Ovary (tissue), 9 donors: ENCODE results near the gene HBA1. TPM values are rescaled to one million over a fixed set of nuclear protein-coding genes. Genes with fewer than 3 reads are reported as not detected.
A peak's percentile ranks its signal among the peaks of the same experiment; 100 is the strongest.

Experiments
- DNase-seq, 5 donors: peaks; one replicate each; pipeline ENCODE4 v3.0.0-alpha.2; 2019 to 2020
- H3K27ac ChIP-seq, 2 donors: fragments of 200-600 bp; one replicate each; pipeline versions ENCODE4 v1.5.1 to v1.8.0; 2019 to 2022
- H3K27me3 ChIP-seq: fragments of 200-600 bp; one replicate; pipeline ENCODE4 v1.8.0; 2022
- H3K36me3 ChIP-seq: fragments of 200-600 bp; sonication (generic); one replicate; pipeline ENCODE4 v1.5.1; 2019
- H3K4me1 ChIP-seq: one replicate; pipeline ENCODE4 v1.8.1; 2013; ENCODE audit warnings: mild to moderate bottlenecking, moderate library complexity; ENCODE audit not compliant: insufficient read depth
- H3K4me3 ChIP-seq: fragments of 200-600 bp; sonication (generic); one replicate; pipeline ENCODE4 v1.5.1; 2017
- H3K9me3 ChIP-seq, 2 donors: fragments of 200-600 bp in 1 of 2; sonication (generic) in 1 of 2; one replicate each; pipeline versions ENCODE4 v1.5.1 to v1.8.1; 2013 to 2019; ENCODE audit warnings: mild to moderate bottlenecking in 1 of 2, moderate library complexity in 1 of 2
- EP300 ChIP-seq: sonication (generic); formaldehyde crosslinking; IDR thresholded peaks from one replicate; pipeline ENCODE4 v1.6.1; 2017; ENCODE audit warnings: antibody characterized with exemption
- POLR2A ChIP-seq: fragments of 450-650 bp; IDR thresholded peaks from one replicate; pipeline ENCODE4 v1.6.1; 2017; ENCODE audit warnings: antibody characterized with exemption, mild to moderate bottlenecking, moderate library complexity
- WGBS, 3 donors: extraction: QIAGEN DNeasy Blood & Tissue Kit in 1 of 3; methylation state at CpG; one replicate each; pipeline versions ENCODE4 v1.1.5 to v1.1.7; 2013 to 2017; 5-methylcytosine and 5-hydroxymethylcytosine counted together
- intact Hi-C, 4 donors: fragments of 100-400 bp; cut with DNase I; formaldehyde crosslinking; loops; one replicate each; pipeline versions ENCODE4 v1.11.0 to v1.15.1; 2022 to 2023
- polyA plus RNA-seq, 2 donors: library from polyadenylated mRNA; stranded (reverse); fragments of 200-250 nt in 1 of 2; fragments of 350-450 nt in 1 of 2; fragmentation: Illumina TruSeq in 1 of 2; extraction: RNeasy Lipid Tissue Mini Kit (QIAGEN cat#74804) in 1 of 2; gene quantifications; one replicate each; pipeline ENCODE4 v1.2.3, GENCODE V29; 2013 to 2014
- total RNA-seq, 7 donors: library from RNA; depleted of rRNA in 2 of 7; stranded (reverse); fragments of >200 nt in 2 of 7; fragmentation: NEBNext Ultra II Directional in 3 of 7; extraction: Animal tissue kit (Norgen Biotek cat#: 25700) in 3 of 7; gene quantifications; one replicate each; pipeline versions ENCODE4 v1.1.0 to v1.2.4, GENCODE V29; 2016 to 2023
- TF ChIP-seq, protein P1 (sequence below), 3 donors: fragments of 450-650 bp in 2 of 3; fragments of 200-600 bp in 1 of 3; IDR thresholded peaks; one replicate each; pipeline versions ENCODE4 v1.5.1 to v1.8.0; 2016 to 2022; ENCODE audit warnings: antibody characterized with exemption in 3 of 3, mild to moderate bottlenecking in 1 of 3
- donor health status: DM: no; HTN: no; CAD: no; lungs with moderate emphysema.
- donor health status: DM: no; HTN: no; CAD: no.
- donor health status: Bipolar disorder and iron deficiency.
- donor health status: DM: yes; HTN: yes; CAD: no.
- donor health status: DM: no; HTN: no; CAD: no.
- donor health status: DM: yes; HTN: yes; CAD: no.

Gene HBA1
- total and polyA plus RNA-seq, 9 donors = 0.50 to 206 (median 32.9) TPM

DNA sequence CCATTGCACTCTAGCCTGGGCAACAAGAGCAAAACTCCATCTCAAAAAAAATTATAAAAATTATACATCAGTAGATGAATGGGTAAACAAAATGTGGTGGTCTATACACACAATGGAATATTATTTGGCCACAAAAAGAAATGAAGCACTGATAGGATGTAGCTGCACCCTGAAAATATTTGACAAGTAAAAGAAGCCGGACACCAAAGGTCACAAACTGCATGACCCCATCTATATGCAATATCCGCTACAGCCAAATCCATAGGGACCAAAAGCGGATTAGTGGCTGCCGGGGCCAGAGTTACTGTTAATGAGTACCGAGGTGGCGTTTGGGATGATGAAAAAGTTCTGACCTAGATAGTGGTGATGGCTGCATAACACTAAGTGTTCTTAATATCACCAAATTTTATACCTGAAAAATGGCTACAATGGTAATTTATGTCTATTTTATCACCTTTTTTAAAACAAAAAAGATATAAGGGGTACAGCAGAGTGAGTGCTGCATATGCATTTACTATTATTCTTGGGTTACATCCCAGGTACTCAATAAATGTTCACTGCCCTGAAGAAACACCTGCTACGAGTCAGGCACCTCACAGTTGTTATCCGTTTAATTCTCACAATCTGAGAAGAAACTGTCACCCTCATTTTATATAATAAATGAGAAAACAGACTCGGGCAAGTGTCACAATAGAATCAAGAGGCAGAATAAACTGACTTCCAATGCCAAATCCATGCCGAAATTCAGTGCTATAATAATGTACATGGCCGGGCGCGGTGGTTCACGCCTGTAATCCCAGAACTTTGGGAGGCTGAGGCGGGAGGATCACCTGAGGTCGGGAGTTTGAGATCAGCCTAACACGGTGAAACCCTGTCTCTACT, 3.0 kb downstream of the HBA1 start:
- Histone ChIP-seq H3K27me3 (peaks cover 2% of the 10 kb centered on the region), H3K36me3 (no peaks in the 10 kb centered on the region), H3K4me3 (no peak overlapping the region), H3K27ac (no peak overlapping the region), H3K9me3 (no peaks in the 10 kb centered on the region), H3K4me1 (peaks cover 8% of the 10 kb centered on the region)
- TF ChIP-seq EP300 (no peak), POLR2A (no peak)
- TF ChIP-seq, protein P1, sequence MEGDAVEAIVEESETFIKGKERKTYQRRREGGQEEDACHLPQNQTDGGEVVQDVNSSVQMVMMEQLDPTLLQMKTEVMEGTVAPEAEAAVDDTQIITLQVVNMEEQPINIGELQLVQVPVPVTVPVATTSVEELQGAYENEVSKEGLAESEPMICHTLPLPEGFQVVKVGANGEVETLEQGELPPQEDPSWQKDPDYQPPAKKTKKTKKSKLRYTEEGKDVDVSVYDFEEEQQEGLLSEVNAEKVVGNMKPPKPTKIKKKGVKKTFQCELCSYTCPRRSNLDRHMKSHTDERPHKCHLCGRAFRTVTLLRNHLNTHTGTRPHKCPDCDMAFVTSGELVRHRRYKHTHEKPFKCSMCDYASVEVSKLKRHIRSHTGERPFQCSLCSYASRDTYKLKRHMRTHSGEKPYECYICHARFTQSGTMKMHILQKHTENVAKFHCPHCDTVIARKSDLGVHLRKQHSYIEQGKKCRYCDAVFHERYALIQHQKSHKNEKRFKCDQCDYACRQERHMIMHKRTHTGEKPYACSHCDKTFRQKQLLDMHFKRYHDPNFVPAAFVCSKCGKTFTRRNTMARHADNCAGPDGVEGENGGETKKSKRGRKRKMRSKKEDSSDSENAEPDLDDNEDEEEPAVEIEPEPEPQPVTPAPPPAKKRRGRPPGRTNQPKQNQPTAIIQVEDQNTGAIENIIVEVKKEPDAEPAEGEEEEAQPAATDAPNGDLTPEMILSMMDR (IDR thresholded peaks at IDR 0.05) = no peak
- intact Hi-C loops = loop anchor here in 2 of 4 donors (2.0 to 5.0 kb wide), 2 partner anchors 72 to 73 kb away; no protein-coding TSS in a partner anchor
- DNase-seq = no peak
- 73 to 79% (median 75%) methylated on average over 17 of the region's 17 CpGs for WGBS, 3 donors

DNA sequence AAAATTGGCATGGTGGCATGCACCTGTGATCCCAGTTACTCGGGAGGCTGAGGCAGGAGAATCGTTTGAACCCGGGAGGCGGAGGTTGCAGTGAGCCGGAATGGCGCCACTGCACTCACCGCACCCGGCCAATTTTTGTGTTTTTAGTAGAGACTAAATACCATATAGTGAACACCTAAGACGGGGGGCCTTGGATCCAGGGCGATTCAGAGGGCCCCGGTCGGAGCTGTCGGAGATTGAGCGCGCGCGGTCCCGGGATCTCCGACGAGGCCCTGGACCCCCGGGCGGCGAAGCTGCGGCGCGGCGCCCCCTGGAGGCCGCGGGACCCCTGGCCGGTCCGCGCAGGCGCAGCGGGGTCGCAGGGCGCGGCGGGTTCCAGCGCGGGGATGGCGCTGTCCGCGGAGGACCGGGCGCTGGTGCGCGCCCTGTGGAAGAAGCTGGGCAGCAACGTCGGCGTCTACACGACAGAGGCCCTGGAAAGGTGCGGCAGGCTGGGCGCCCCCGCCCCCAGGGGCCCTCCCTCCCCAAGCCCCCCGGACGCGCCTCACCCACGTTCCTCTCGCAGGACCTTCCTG, 3.7 kb downstream of the HBA1 start, which contains the start of gene HBQ1:
Gene HBQ1, plus strand, starts transcription at position 359 of the 575 bp plus-strand sequence. Its CDS starts 28 bp downstream, at position 387.
- peaks cover 8% of the 10 kb centered on the region for H3K4me1 ChIP-seq
- no peaks in the 10 kb centered on the region for H3K36me3 ChIP-seq
- H3K27me3 ChIP-seq = peaks cover 1% of the 10 kb centered on the region
- H3K4me3 ChIP-seq = peak within 1 kb of the TSS; percentile 11
- no peak within 1 kb of the TSS for H3K27ac ChIP-seq
- no peaks in the 10 kb centered on the region for H3K9me3 ChIP-seq
- WGBS, 3 donors = 4 to 7% (median 5%) methylated on average over 55 to 59 of the region's 59 CpGs
- TF ChIP-seq EP300 = no peak
- TF ChIP-seq, protein P1 (IDR thresholded peaks at IDR 0.05) = peak in 1 of 3 donors; percentile 43
- peak in 4 of 5 donors; percentile 36 to 65 (median 50) for DNase-seq
- intact Hi-C loops = loop anchor here in 2 of 4 donors (2.0 to 5.0 kb wide), 2 partner anchors 73 kb away; no protein-coding TSS in a partner anchor

DNA sequence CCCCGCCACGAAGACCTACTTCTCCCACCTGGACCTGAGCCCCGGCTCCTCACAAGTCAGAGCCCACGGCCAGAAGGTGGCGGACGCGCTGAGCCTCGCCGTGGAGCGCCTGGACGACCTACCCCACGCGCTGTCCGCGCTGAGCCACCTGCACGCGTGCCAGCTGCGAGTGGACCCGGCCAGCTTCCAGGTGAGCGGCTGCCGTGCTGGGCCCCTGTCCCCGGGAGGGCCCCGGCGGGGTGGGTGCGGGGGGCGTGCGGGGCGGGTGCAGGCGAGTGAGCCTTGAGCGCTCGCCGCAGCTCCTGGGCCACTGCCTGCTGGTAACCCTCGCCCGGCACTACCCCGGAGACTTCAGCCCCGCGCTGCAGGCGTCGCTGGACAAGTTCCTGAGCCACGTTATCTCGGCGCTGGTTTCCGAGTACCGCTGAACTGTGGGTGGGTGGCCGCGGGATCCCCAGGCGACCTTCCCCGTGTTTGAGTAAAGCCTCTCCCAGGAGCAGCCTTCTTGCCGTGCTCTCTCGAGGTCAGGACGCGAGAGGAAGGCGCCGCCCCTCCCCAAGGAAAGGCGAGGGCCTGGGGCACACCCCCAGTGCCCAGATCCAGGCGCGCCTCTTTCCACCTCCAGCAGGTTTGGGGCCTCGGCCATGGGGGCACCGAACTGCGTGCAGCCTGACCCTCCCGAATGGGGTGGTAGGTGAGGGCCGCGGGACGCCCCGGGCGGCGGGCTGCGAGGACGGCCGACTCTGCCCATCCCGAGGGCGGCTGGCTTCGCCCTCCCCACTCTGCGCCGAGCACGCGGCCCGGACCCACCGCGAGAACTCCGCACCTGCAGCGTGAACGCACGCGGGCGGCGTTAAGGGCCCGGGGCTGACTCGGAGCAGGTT, 4.4 kb downstream of the HBA1 start:
- peaks cover 8% of the 10 kb centered on the region for H3K4me1 ChIP-seq
- H3K27ac ChIP-seq = no peak overlapping the region
- H3K9me3 ChIP-seq = no peaks in the 10 kb centered on the region
- 1% methylated on average over 62 to 89 of the region's 89 CpGs for WGBS, 3 donors
- intact Hi-C loops = loop anchor here in 2 of 4 donors (2.0 to 5.0 kb wide), 2 partner anchors 74 kb away; no protein-coding TSS in a partner anchor
- peak; percentile 51 to 87 (median 74) for DNase-seq
- H3K27me3 ChIP-seq = no peaks in the 10 kb centered on the region
- peak overlapping the region; percentile 11 for H3K4me3 ChIP-seq
- TF ChIP-seq, protein P1 (IDR thresholded peaks at IDR 0.05) = no peak
- TF ChIP-seq EP300 (no peak), POLR2A (no peak)
- no peaks in the 10 kb centered on the region for H3K36me3 ChIP-seq

DNA sequence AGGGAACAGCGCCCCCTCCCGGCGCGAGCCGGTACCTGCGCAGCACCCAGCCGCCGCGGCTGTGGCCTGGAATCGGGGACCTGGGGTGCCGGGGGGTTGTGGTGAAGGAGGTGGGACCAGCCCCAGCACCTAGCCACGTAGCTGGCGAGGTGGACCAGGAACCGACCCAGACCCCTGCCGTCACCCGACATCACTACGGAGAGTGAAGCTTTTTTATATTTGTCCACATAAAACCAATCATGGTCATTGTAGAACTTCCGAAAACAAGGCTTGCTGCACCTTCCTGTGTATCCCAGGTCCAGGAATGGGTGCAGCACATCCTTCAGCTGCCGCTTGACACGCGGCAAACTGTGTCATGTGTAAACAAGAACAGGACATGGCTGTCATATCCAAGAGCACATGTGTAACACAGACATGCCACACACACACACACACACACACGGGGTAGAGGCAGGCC, 5.1 kb downstream of the HBA1 start:
- Histone ChIP-seq H3K27me3 (no peaks in the 10 kb centered on the region), H3K36me3 (no peaks in the 10 kb centered on the region), H3K4me1 (peaks cover 8% of the 10 kb centered on the region), H3K9me3 (no peaks in the 10 kb centered on the region), H3K27ac (no peak overlapping the region), H3K4me3 (no peak overlapping the region)
- DNase-seq = peak in 1 of 5 donors; percentile 84
- 3 to 11% (median 8%) methylated on average over 17 to 22 of the region's 22 CpGs for WGBS, 3 donors
- intact Hi-C loops = loop anchor here in 2 of 4 donors (2.0 to 5.0 kb wide), 2 partner anchors 74 to 75 kb away; no protein-coding TSS in a partner anchor
- TF ChIP-seq, protein P1 (IDR thresholded peaks at IDR 0.05) = peak; percentile 91 to 94 (median 94)
- no peak for TF ChIP-seq POLR2A
- no peak for TF ChIP-seq EP300
